Neuronal stem cell (in vitro differentiated cells): ENCODE data around the gene ADGRL3.

Experiments used
- DNase-seq: peaks from one replicate; pipeline ENCODE4 v3.0.0-alpha.2; 2013; ENCODE audit warnings: low spot score
- H2AFZ ChIP-seq: one replicate; pipeline ENCODE4 v1.6.1; 2013; ENCODE audit warnings: mild to moderate bottlenecking, low read length, inconsistent platforms
- H2AK5ac ChIP-seq: 2 replicates; pipeline ENCODE4 v1.6.1; 2013; ENCODE audit warnings: low read depth, mild to moderate bottlenecking, inconsistent platforms, low read length, moderate library complexity, mixed read lengths
- H2BK120ac ChIP-seq: 2 replicates; pipeline ENCODE4 v1.6.1; 2013; ENCODE audit warnings: low read depth, mild to moderate bottlenecking, inconsistent platforms, low read length, moderate library complexity, mixed read lengths
- H2BK12ac ChIP-seq: one replicate; pipeline ENCODE4 v1.6.1; 2013; ENCODE audit warnings: low read length, inconsistent platforms
- H2BK15ac ChIP-seq: 2 replicates; pipeline ENCODE4 v1.6.1; 2013; ENCODE audit warnings: mild to moderate bottlenecking, low read length, inconsistent platforms, mixed read lengths
- H2BK5ac ChIP-seq: one replicate; pipeline ENCODE4 v1.6.1; 2013; ENCODE audit warnings: inconsistent platforms, mild to moderate bottlenecking, low read length, moderate library complexity
- H3K14ac ChIP-seq: one replicate; pipeline ENCODE4 v1.6.1; 2013; ENCODE audit warnings: low read length, inconsistent platforms
- H3K18ac ChIP-seq: 2 replicates; pipeline ENCODE4 v1.6.1; 2013; ENCODE audit warnings: low read length, inconsistent platforms
- H3K23ac ChIP-seq: 2 replicates; pipeline ENCODE4 v1.6.1; 2013; ENCODE audit warnings: low read depth, mild to moderate bottlenecking, mixed read lengths, low read length, inconsistent platforms; ENCODE audit not compliant: poor library complexity
- H3K27ac ChIP-seq: replicated peaks from 3 replicates; pipeline ENCODE4 v1.5.1; 2013; ENCODE audit warnings: low read length, inconsistent platforms
- H3K27me3 ChIP-seq, 3 experiments: 2 replicates each; pipeline ENCODE4 v1.6.1; 2013; ENCODE audit warnings: low read length in 3 of 3, mild to moderate bottlenecking in 2 of 3, inconsistent platforms in 1 of 3, low read depth in 1 of 3, mixed read lengths in 1 of 3, moderate library complexity in 1 of 3; ENCODE audit not compliant: control insufficient read depth in 3 of 3, insufficient read depth in 3 of 3
- H3K36me3 ChIP-seq, 2 donors: replicated peaks in 1 of 2; 2 replicates each; pipeline ENCODE4 v1.6.1; 2013; ENCODE audit warnings: low read length in 2 of 2; ENCODE audit not compliant: control insufficient read depth in 2 of 2, insufficient read depth in 2 of 2
- H3K4ac ChIP-seq: 2 replicates; pipeline ENCODE4 v1.6.1; 2013; ENCODE audit warnings: inconsistent platforms, mild to moderate bottlenecking, low read length, moderate library complexity
- H3K4me1 ChIP-seq, 2 donors: 1 replicate in 1 of 2; 2 replicates in 1 of 2; pipeline ENCODE4 v1.6.1; 2013; ENCODE audit warnings: low read length in 2 of 2, low read depth in 1 of 2; ENCODE audit not compliant: control insufficient read depth in 2 of 2, insufficient read depth in 1 of 2
- H3K4me2 ChIP-seq: one replicate; pipeline ENCODE4 v1.6.1; 2013; ENCODE audit warnings: mild to moderate bottlenecking, low read length, inconsistent platforms; ENCODE audit not compliant: insufficient read depth, poor library complexity, severe bottlenecking
- H3K4me3 ChIP-seq, 2 donors: 2 replicates each; pipeline ENCODE4 v1.5.1; 2013; ENCODE audit warnings: low read length in 2 of 2, mild to moderate bottlenecking in 2 of 2, inconsistent platforms in 1 of 2, moderate library complexity in 1 of 2
- H3K79me1 ChIP-seq: one replicate; pipeline ENCODE4 v1.6.1; 2013; ENCODE audit warnings: low read depth, mild to moderate bottlenecking, inconsistent platforms, low read length, moderate library complexity
- H3K9ac ChIP-seq: one replicate; pipeline ENCODE4 v1.6.1; 2013; ENCODE audit warnings: mild to moderate bottlenecking, low read depth, low read length, inconsistent platforms; ENCODE audit not compliant: poor library complexity
- H3K9me3 ChIP-seq, 2 donors: replicated peaks in 1 of 2; 2 replicates each; pipeline versions ENCODE3 to v1.6.1; 2013; ENCODE audit warnings: low read length in 2 of 2, mild to moderate bottlenecking in 2 of 2, inconsistent platforms in 1 of 2, low read depth in 1 of 2, mixed read lengths in 1 of 2, moderate library complexity in 1 of 2; ENCODE audit not compliant: control insufficient read depth in 2 of 2, insufficient read depth in 1 of 2
- H4K8ac ChIP-seq: one replicate; pipeline ENCODE4 v1.6.1; 2013; ENCODE audit warnings: low read depth, mild to moderate bottlenecking, inconsistent platforms, low read length, moderate library complexity
- H4K91ac ChIP-seq: one replicate; pipeline ENCODE4 v1.6.1; 2013; ENCODE audit warnings: low read length, low read depth, mild to moderate bottlenecking, inconsistent platforms; ENCODE audit not compliant: poor library complexity
- WGBS, 2 donors: extraction: QIAGEN DNeasy Blood & Tissue Kit; methylation state at CpG; one replicate each; pipeline ENCODE4 v1.1.7; 2013; ENCODE audit warnings: missing lambda C conversion rate in 2 of 2, mixed read lengths in 1 of 2; ENCODE audit not compliant: insufficient read length in 2 of 2, insufficient replicate concordance in 1 of 2; ENCODE audit errors: extremely low coverage in 2 of 2; 5-methylcytosine and 5-hydroxymethylcytosine counted together

The ADGRL3 gene

DNA sequence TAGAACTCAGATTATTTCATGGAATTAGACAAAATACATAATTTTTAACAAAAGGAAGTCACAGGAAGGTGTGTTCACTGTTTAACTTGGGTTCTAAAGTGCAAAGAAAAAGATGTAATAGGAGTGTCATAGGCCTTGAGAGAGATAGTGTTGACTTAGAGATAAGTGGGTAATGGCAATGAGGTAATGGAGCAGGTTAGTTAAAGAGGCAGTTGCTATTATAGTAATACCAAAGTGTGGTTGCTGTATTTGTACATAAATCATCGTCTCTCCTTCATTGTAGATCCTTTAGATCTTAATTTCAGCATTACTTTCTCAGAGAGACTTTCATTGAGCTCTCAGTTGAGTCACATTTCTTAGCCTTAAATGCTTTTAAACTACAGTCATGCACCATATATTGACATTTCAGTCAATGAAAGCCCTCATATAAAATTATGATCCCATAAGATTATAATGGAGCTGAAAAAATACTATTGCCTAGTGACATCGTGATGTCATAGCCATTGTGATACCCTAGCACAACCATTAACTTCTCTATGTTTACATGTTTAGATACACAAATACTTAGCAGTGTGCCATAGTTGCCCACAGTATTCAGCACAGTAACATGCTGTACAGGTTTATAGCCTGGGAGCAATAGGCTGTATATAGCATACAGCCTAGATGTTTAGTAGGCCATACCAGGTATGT lies 245.4 kb downstream of the ADGRL3 start:
- Histone ChIP-seq H2BK5ac (no peak overlapping the region), H3K4ac (no peak overlapping the region), H2BK15ac (no peak overlapping the region), H3K9me3 (no peaks in the 10 kb centered on the region), H3K23ac (no peak overlapping the region), H3K14ac (no peak overlapping the region), H2AK5ac (no peak overlapping the region), H3K4me1 (peaks cover 0 to 2% of the 10 kb centered on the region in 2 donors), H3K27ac (no peak overlapping the region), H4K8ac (no peak overlapping the region), H3K4me2 (no peak overlapping the region), H3K9ac (no peak overlapping the region), H3K36me3 (no peaks in the 10 kb centered on the region), H3K27me3 (no peaks in the 10 kb centered on the region), H2AFZ (no peak overlapping the region), H2BK120ac (no peak overlapping the region), H3K18ac (no peak overlapping the region), H3K4me3 (no peak overlapping the region), H4K91ac (no peak overlapping the region), H2BK12ac (no peak overlapping the region), H3K79me1 (peaks cover 1% of the 10 kb centered on the region)
- no CpG with 5 or more reads among the region's 2 CpGs for WGBS, 2 donors
- DNase-seq, result no peak

GRCh38 chr4:61446941-61447340 lies 246.8 kb downstream of the ADGRL3 start:
- Histone ChIP-seq H3K4me2 (no peak overlapping the region), H3K18ac (no peak overlapping the region), H3K9me3 (no peaks in the 10 kb centered on the region), H3K23ac (no peak overlapping the region), H3K27me3 (no peaks in the 10 kb centered on the region), H4K8ac (no peak overlapping the region), H2BK5ac (no peak overlapping the region), H3K14ac (no peak overlapping the region), H3K79me1 (peaks cover 1% of the 10 kb centered on the region), H3K27ac (no peak overlapping the region), H3K36me3 (no peaks in the 10 kb centered on the region), H2BK15ac (no peak overlapping the region), H2BK12ac (no peak overlapping the region), H3K9ac (no peak overlapping the region), H4K91ac (no peak overlapping the region), H2AFZ (no peak overlapping the region), H2BK120ac (no peak overlapping the region), H3K4me3 (no peak overlapping the region), H3K4ac (no peak overlapping the region), H2AK5ac (no peak overlapping the region), H3K4me1 (peaks cover 0 to 3% of the 10 kb centered on the region in 2 donors)
- DNase-seq, result no peak

DNA sequence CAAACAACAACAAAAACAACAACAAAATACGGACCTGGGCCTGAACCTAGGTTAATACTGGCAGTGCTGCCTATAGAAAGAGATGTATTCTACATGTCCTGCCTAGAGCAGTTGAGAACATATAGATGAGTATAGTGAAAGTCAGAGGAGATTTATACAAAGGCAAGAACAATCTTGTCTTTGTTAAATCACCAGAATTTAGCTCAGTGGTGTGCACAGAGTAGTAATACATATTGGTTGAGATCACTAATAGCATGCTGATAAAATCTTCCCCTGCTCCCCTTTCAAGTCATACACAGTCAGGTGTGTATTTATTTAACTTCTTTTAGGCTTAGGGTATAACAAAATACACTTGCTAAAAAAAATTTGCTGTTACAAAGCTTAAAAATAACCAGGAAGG lies 247.8 kb downstream of the ADGRL3 start:
- no peak overlapping the region for H3K4ac ChIP-seq
- no peak overlapping the region for H3K27ac ChIP-seq
- DNase-seq, result no peak
- WGBS, 2 donors, result no CpG with 5 or more reads among the region's 1 CpG
- no peak overlapping the region for H2BK12ac ChIP-seq
- peaks cover 0 to 6% of the 10 kb centered on the region in 2 donors for H3K4me1 ChIP-seq
- H2AFZ ChIP-seq, result no peak overlapping the region
- no peaks in the 10 kb centered on the region for H3K36me3 ChIP-seq
- H3K9me3 ChIP-seq, result no peaks in the 10 kb centered on the region
- no peak overlapping the region for H4K8ac ChIP-seq
- no peak overlapping the region for H2BK120ac ChIP-seq
- no peak overlapping the region for H3K4me2 ChIP-seq
- H3K14ac ChIP-seq, result no peak overlapping the region
- H3K18ac ChIP-seq, result no peak overlapping the region
- H3K9ac ChIP-seq, result no peak overlapping the region
- H3K27me3 ChIP-seq, result no peaks in the 10 kb centered on the region
- H3K23ac ChIP-seq, result no peak overlapping the region
- H2BK5ac ChIP-seq, result no peak overlapping the region
- H2AK5ac ChIP-seq, result no peak overlapping the region
- no peak overlapping the region for H2BK15ac ChIP-seq
- no peak overlapping the region for H4K91ac ChIP-seq
- H3K79me1 ChIP-seq, result peaks cover 1% of the 10 kb centered on the region
- H3K4me3 ChIP-seq, result no peak overlapping the region

- no CpG with 5 or more reads among the region's 3 CpGs for WGBS, 2 donors
- Histone ChIP-seq H2BK120ac (no peak overlapping the region), H2BK12ac (no peak overlapping the region), H2AK5ac (no peak overlapping the region), H3K36me3 (no peaks in the 10 kb centered on the region), H3K4ac (no peak overlapping the region), H3K9me3 (no peaks in the 10 kb centered on the region), H3K4me1 (peaks cover 0 to 4% of the 10 kb centered on the region in 2 donors), H3K18ac (peak overlapping the region; percentile 24), H3K4me2 (no peak overlapping the region), H2BK5ac (no peak overlapping the region), H3K27me3 (no peaks in the 10 kb centered on the region), H4K8ac (no peak overlapping the region), H3K27ac (no peak overlapping the region), H3K23ac (no peak overlapping the region), H3K79me1 (peaks cover 1% of the 10 kb centered on the region), H3K4me3 (no peak overlapping the region), H3K9ac (no peak overlapping the region), H3K14ac (no peak overlapping the region), H2BK15ac (no peak overlapping the region), H2AFZ (no peak overlapping the region), H4K91ac (no peak overlapping the region)
- no peak for DNase-seq
Measured at GRCh38 chr4:61451935-61452334, 251.8 kb downstream of the ADGRL3 start.
